NT2/D1 (cell line): ENCODE measurements around the gene SCN5A.

Source experiments
- DNase-seq: peaks from one replicate; pipeline ENCODE4 v3.0.0-alpha.2; 2011; ENCODE audit warnings: low read depth, low spot score
- H3K27me3 ChIP-seq: 2 replicates; pipeline ENCODE4 v1.6.0; 2011; ENCODE audit warnings: mild to moderate bottlenecking; ENCODE audit not compliant: insufficient read length, insufficient read depth
- H3K36me3 ChIP-seq: 2 replicates; pipeline ENCODE4 v1.6.1; 2011; ENCODE audit warnings: mild to moderate bottlenecking, low read length, mixed read lengths; ENCODE audit not compliant: insufficient read depth, insufficient read length
- H3K4me1 ChIP-seq: 2 replicates; pipeline ENCODE4 v1.5.1; 2011; ENCODE audit not compliant: insufficient read depth, insufficient read length
- H3K4me3 ChIP-seq: 2 replicates; pipeline ENCODE4 v1.5.1; 2011; ENCODE audit warnings: low read depth; ENCODE audit not compliant: insufficient read length
- H3K9ac ChIP-seq: 2 replicates; pipeline ENCODE4 v1.6.0; 2011; ENCODE audit warnings: low read depth; ENCODE audit not compliant: insufficient read length
- H3K9me3 ChIP-seq: 2 replicates; pipeline ENCODE4 v1.5.1; 2011; ENCODE audit warnings: mild to moderate bottlenecking, low read length; ENCODE audit not compliant: insufficient read depth
- SUZ12 ChIP-seq: IDR thresholded peaks from 2 replicates; pipeline ENCODE4 v1.6.1; 2011; ENCODE audit not compliant: insufficient read length, insufficient read depth; ENCODE audit errors: extremely low read depth
- YY1 ChIP-seq: IDR thresholded peaks from 2 replicates; pipeline ENCODE4 v1.6.1; 2011; ENCODE audit not compliant: insufficient read length, insufficient read depth
- ZNF274 ChIP-seq: IDR thresholded peaks from 2 replicates; pipeline ENCODE4 v1.6.1; 2011; ENCODE audit warnings: mild to moderate bottlenecking, low read depth, low read length

SCN5A gene

GRCh38 chr3:38545550-38545949, 103.9 kb downstream of the SCN5A start:
- no peak for DNase-seq
- Histone ChIP-seq H3K27me3 (no peaks in the 10 kb centered on the region), H3K36me3 (peaks cover 6% of the 10 kb centered on the region), H3K9ac (no peak overlapping the region), H3K9me3 (no peaks in the 10 kb centered on the region), H3K4me1 (peaks cover 10% of the 10 kb centered on the region), H3K4me3 (no peak overlapping the region)
- no peak for TF ChIP-seq YY1
- TF ChIP-seq SUZ12, result no peak
- no peak for TF ChIP-seq ZNF274

- Histone ChIP-seq H3K9me3 (no peaks in the 10 kb centered on the region), H3K36me3 (peaks cover under 1% of the 10 kb centered on the region), H3K9ac (no peak overlapping the region), H3K4me3 (no peak overlapping the region), H3K27me3 (no peaks in the 10 kb centered on the region), H3K4me1 (peaks cover 10% of the 10 kb centered on the region)
- DNase-seq, result no peak
- no peak for TF ChIP-seq SUZ12
These were observed 104.6 kb downstream of the SCN5A start for GRCh38 chr3:38544926-38545325.

- Histone ChIP-seq H3K9me3 (no peaks in the 10 kb centered on the region), H3K36me3 (no peaks in the 10 kb centered on the region), H3K4me1 (peaks cover 16% of the 10 kb centered on the region), H3K9ac (no peak overlapping the region), H3K27me3 (no peaks in the 10 kb centered on the region), H3K4me3 (no peak overlapping the region)
- DNase-seq, result no peak
- no peak for TF ChIP-seq YY1
- no peak for TF ChIP-seq ZNF274
- TF ChIP-seq SUZ12, result no peak
These were observed 105.9 kb downstream of the SCN5A start for GRCh38 chr3:38543586-38543985.

- TF ChIP-seq YY1, result no peak
- TF ChIP-seq SUZ12, result no peak
- no peak for TF ChIP-seq ZNF274
- H3K4me1 ChIP-seq, result peaks cover 17% of the 10 kb centered on the region
- no peaks in the 10 kb centered on the region for H3K36me3 ChIP-seq
- no peaks in the 10 kb centered on the region for H3K9me3 ChIP-seq
- no peaks in the 10 kb centered on the region for H3K27me3 ChIP-seq
- H3K9ac ChIP-seq, result no peak overlapping the region
- H3K4me3 ChIP-seq, result no peak overlapping the region
- DNase-seq, result no peak
These were observed 106.8 kb downstream of the SCN5A start for GRCh38 chr3:38542401-38543298.

GRCh38 chr3:38541806-38542205, 107.7 kb downstream of the SCN5A start:
- TF ChIP-seq YY1, result no peak
- no peak for TF ChIP-seq ZNF274
- no peak for TF ChIP-seq SUZ12
- no peaks in the 10 kb centered on the region for H3K36me3 ChIP-seq
- no peak for DNase-seq
- no peaks in the 10 kb centered on the region for H3K9me3 ChIP-seq
- H3K4me3 ChIP-seq, result no peak overlapping the region
- H3K27me3 ChIP-seq, result no peaks in the 10 kb centered on the region
- H3K9ac ChIP-seq, result no peak overlapping the region
- peaks cover 18% of the 10 kb centered on the region for H3K4me1 ChIP-seq

- TF ChIP-seq SUZ12, result no peak
- TF ChIP-seq ZNF274, result no peak
- no peak for TF ChIP-seq YY1
- no peak overlapping the region for H3K9ac ChIP-seq
- H3K27me3 ChIP-seq, result no peaks in the 10 kb centered on the region
These were observed 110.6 kb downstream of the SCN5A start for GRCh38 chr3:38538773-38539353.

GRCh38 chr3:38536671-38537070, 112.8 kb downstream of the SCN5A start:
- peak; percentile 71 for DNase-seq
- no peaks in the 10 kb centered on the region; the same call in 1 of the 2 replicates for H3K9me3 ChIP-seq
- no peak overlapping the region for H3K9ac ChIP-seq
- no peaks in the 10 kb centered on the region for H3K27me3 ChIP-seq
- no peaks in the 10 kb centered on the region for H3K36me3 ChIP-seq
- H3K4me3 ChIP-seq, result no peak overlapping the region
- H3K4me1 ChIP-seq, result peaks cover 12% of the 10 kb centered on the region
- TF ChIP-seq SUZ12 (no peak), ZNF274 (no peak), YY1 (no peak)

More at GRCh38 chr3:38538773-38539353, 110.6 kb downstream of the SCN5A start:
- Histone ChIP-seq H3K4me3 (no peak overlapping the region), H3K9me3 (no peaks in the 10 kb centered on the region; the same call in 1 of the 2 replicates), H3K36me3 (no peaks in the 10 kb centered on the region), H3K4me1 (peaks cover 10% of the 10 kb centered on the region)
- DNase-seq, result no peak
